Measurements from ENCODE around the gene SAMD5.

- TF ChIP-seq FOXK2 (IDR thresholded peaks at IDR 0.05) (no peak), TARDBP (IDR thresholded peaks at IDR 0.05) (no peak), BHLHE40 (IDR thresholded peaks at IDR 0.05; ENCODE audit: borderline replicate concordance) (no peak), FOXM1 (IDR thresholded peaks at IDR 0.05; ENCODE audit: borderline replicate concordance) (no peak), ZNF384 (IDR thresholded peaks at IDR 0.05) (no peak), LEF1 (IDR thresholded peaks at IDR 0.05; ENCODE audit: borderline replicate concordance) (no peak), SP1 (IDR thresholded peaks at IDR 0.05) (no peak)
Observed at GRCh38 chr6:147497472-147497871, 11.0 kb upstream of the SAMD5 start.
